Stimulated activated CD8-positive, alpha-beta memory T cell treated with anti-CD3 and anti-CD28 coated beads, Interleukin-7, amount 100 ng/mL, for 48 hours (primary cell): ENCODE results near the gene ZFP36.

Experiments used
- DNase-seq, 2 donors: peaks; one replicate each; pipeline ENCODE4 v3.0.0-alpha.2; 2020; ENCODE audit warnings: low read depth in 1 of 2; ENCODE audit errors: extremely low read depth in 1 of 2

ZFP36 gene

GRCh38 chr19:39384839-39385568, 21.6 kb upstream of the ZFP36 start:
- DNase-seq, result no peak

- DNase-seq, result no peak
Measured at GRCh38 chr19:39385629-39386411, 20.8 kb upstream of the ZFP36 start.

GRCh38 chr19:39386557-39386956, 20.1 kb upstream of the ZFP36 start:
- no peak for DNase-seq

GRCh38 chr19:39388657-39389056, 18.0 kb upstream of the ZFP36 start:
- no peak for DNase-seq

- no peak for DNase-seq
Measured at GRCh38 chr19:39389631-39390414, 16.8 kb upstream of the ZFP36 start.

- DNase-seq, result no peak
Measured at GRCh38 chr19:39390451-39390750, 16.2 kb upstream of the ZFP36 start.

GRCh38 chr19:39390751-39391437, 15.8 kb upstream of the ZFP36 start, which contains the start of the genes MED29 and PAF1:
Gene MED29 (plus strand): TSS chr19:39391378. CDS start chr19:39391423, 45 bp downstream.
Gene PAF1 (minus strand): TSS chr19:39391106. CDS start chr19:39390864, 242 bp downstream.
- DNase-seq, result peak; percentile 89 to 96

- peak; percentile 84 to 89 for DNase-seq
Measured at GRCh38 chr19:39397360-39398296, 9.0 kb upstream of the ZFP36 start.

- peak in 1 of 2 donors; percentile 65 for DNase-seq
Measured at GRCh38 chr19:39398297-39398864, 8.3 kb upstream of the ZFP36 start.

GRCh38 chr19:39399668-39400050, 7.0 kb upstream of the ZFP36 start:
- no peak for DNase-seq

GRCh38 chr19:39400061-39400460, 6.6 kb upstream of the ZFP36 start:
- DNase-seq, result no peak

- no peak for DNase-seq
Measured at GRCh38 chr19:39401070-39401548, 5.5 kb upstream of the ZFP36 start.

GRCh38 chr19:39401549-39402345, 4.9 kb upstream of the ZFP36 start:
- DNase-seq, result peak; percentile 69 to 87

- peak; percentile 66 to 84 for DNase-seq
Measured at GRCh38 chr19:39402346-39403300, 4.0 kb upstream of the ZFP36 start.

- DNase-seq, result peak; percentile 95 to 96
Measured at GRCh38 chr19:39403331-39404312, 3.0 kb upstream of the ZFP36 start.
